HCT116 (cell line): ENCODE results near the gene SECTM1.

Experiments
- CTCF ChIP-seq, 3 experiments: fragments of 200-600 bp in 1 of 3; sonication (generic) in 1 of 3; IDR thresholded peaks in 2 of 3; conservative IDR thresholded peaks in 1 of 3; 2 replicates each; pipeline ENCODE4 v1.5.1; 2012 to 2017; ENCODE audit warnings: low read depth in 2 of 3, low read length in 2 of 3, antibody characterized with exemption in 1 of 3, borderline replicate concordance in 1 of 3, control low read depth in 1 of 3, mild to moderate bottlenecking in 1 of 3, mixed read lengths in 1 of 3, mixed run types in 1 of 3, moderate library complexity in 1 of 3; ENCODE audit not compliant: insufficient read depth in 1 of 3
- POLR2AphosphoS5 ChIP-seq: IDR thresholded peaks from 2 replicates; pipeline ENCODE4 v1.6.1; 2011; ENCODE audit warnings: mild to moderate bottlenecking, low read depth, low read length, moderate library complexity
- SIN3A ChIP-seq: IDR thresholded peaks from 2 replicates; pipeline ENCODE4 v1.6.1; 2012; ENCODE audit warnings: low read depth
- ZBTB33 ChIP-seq: IDR thresholded peaks from 2 replicates; pipeline ENCODE4 v1.6.1; 2011; ENCODE audit warnings: mild to moderate bottlenecking, low read length, moderate library complexity; ENCODE audit not compliant: insufficient replicate concordance; ENCODE audit errors: extremely low read depth

- TF ChIP-seq ZBTB33, result no peak
- TF ChIP-seq POLR2AphosphoS5, result no peak
- TF ChIP-seq SIN3A, result no peak
- no peak for TF ChIP-seq CTCF (IDR thresholded peaks at IDR 0.05 in 2 of 3, conservative IDR thresholded peaks at IDR 0.05 in 1 of 3; ENCODE audit: borderline replicate concordance in 1 of 3, insufficient read depth in 1 of 3, low read depth in 2 of 3, low read length in 2 of 3)
These were observed 19.9 kb upstream of the SECTM1 start for GRCh38 chr17:82353484-82353883.
